ENCODE results near the gene BCAR3. TPM values are rescaled to one million over a fixed set of nuclear protein-coding genes. Genes with fewer than 3 reads are reported as not detected.
"Not testable (repeated sequence)": the region's sequence is repeated elsewhere in the genome, so short reads cannot be mapped to it uniquely, and the experiment has no call there.

Gene BCAR3
- total RNA-seq, 1 experiment from 2014 or later, result 69.3 TPM

GRCh38 chr1:93650159-93650558 lies 31.5 kb downstream of the BCAR3 start:
- DNase-seq (ENCODE audit: extremely low read depth, low read depth), result not testable (repeated sequence)

- DNase-seq (ENCODE audit: extremely low read depth, low read depth), result no peak
Observed at GRCh38 chr1:93649231-93649630, 32.4 kb downstream of the BCAR3 start.

- no peak for DNase-seq (ENCODE audit: extremely low read depth, low read depth)
Observed at GRCh38 chr1:93648656-93649055, 33.0 kb downstream of the BCAR3 start.

DNA sequence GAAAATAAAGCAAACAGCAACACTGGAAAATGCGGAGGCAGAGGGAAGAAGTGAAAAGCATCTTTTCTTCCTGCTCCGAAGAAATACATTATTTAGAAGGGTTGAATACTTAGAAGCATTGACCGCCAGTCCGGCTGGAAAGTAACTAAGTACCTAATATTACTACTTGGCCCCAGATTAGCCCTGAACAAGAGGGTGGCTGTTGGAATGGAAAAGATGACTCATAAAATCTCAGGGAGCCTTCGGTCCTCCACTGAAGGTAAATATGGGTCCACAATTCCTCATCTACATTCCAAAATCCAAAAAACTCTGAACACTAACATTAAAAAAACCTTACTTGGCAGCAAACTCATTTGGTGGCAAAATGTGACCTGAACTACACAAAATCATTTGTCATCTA lies 40.1 kb downstream of the BCAR3 start:
- DNase-seq (ENCODE audit: extremely low read depth, low read depth), result no peak

- no peak for DNase-seq (ENCODE audit: extremely low read depth, low read depth)
Observed at GRCh38 chr1:93640656-93641440, 40.8 kb downstream of the BCAR3 start.

DNA sequence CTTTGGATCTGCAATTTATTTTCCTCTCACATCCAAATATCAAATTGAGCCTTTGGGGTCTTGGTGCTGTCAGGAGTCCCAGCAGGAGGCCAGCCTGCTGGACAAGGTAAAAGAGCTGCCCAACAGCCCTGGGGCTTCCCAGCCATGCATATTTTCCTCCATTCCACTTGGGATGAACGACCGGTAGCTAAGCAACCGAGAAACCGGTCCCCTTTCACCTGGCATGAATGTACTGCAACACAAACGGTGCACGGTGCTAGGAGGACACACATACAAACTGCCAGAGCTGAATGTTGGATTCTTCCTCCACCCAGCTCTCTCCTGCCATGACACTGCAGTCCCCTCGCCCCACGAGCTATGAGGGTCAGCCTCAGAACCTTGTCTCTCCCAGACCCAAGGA lies 42.7 kb downstream of the BCAR3 start:
- no peak for DNase-seq (ENCODE audit: extremely low read depth, low read depth)

DNA sequence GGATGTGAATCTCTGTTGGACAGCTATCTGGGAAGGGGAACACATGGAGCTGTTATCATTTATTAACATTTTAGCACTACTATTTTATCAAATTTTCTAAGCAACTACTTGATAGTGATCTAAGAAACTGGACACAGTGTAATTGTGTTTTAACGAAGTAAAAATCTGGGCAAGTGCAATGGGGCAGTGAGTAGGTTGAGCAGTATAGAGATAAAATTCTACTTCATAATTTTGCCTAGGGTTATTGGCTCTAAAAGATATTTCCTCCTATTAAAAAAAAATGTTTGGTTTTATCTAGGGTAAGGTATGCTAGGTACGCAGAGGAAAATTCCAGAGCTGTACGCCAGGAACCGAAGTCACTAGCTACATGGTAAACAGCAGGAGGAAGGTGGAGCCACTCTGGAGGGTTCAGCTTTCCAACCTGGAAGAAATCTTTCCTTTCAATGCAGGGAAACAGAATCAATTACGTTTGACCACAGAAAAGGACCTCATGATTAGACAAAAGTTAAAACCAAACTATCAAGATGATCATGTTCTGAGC lies 43.3 kb downstream of the BCAR3 start:
- no peak for DNase-seq (ENCODE audit: extremely low read depth, low read depth)

- DNase-seq (ENCODE audit: extremely low read depth, low read depth), result no peak
Observed at GRCh38 chr1:93636712-93637111, 44.9 kb downstream of the BCAR3 start.

GRCh38 chr1:93635614-93636543 lies 45.8 kb downstream of the BCAR3 start:
- DNase-seq (ENCODE audit: extremely low read depth, low read depth), result no peak

DNA sequence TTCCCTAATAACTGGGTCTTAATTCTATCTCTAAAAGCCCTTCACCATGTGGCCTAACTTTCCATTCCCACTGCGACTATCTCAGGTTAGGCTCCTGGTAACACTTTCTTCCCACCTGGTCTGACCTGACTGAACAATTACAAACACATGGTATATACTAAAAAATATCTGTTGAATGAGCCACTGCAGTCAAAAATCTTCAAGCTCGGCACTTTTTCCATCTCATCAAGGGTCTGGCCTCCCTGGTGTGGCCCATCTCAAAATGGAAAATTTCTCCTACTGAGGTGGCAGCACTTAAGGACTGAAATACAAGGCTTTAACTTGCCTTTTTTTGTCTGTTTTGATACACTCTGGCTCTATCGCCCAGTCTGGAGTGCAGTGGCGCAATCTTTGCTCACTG lies 48.3 kb downstream of the BCAR3 start:
- DNase-seq (ENCODE audit: extremely low read depth, low read depth), result no peak

DNA sequence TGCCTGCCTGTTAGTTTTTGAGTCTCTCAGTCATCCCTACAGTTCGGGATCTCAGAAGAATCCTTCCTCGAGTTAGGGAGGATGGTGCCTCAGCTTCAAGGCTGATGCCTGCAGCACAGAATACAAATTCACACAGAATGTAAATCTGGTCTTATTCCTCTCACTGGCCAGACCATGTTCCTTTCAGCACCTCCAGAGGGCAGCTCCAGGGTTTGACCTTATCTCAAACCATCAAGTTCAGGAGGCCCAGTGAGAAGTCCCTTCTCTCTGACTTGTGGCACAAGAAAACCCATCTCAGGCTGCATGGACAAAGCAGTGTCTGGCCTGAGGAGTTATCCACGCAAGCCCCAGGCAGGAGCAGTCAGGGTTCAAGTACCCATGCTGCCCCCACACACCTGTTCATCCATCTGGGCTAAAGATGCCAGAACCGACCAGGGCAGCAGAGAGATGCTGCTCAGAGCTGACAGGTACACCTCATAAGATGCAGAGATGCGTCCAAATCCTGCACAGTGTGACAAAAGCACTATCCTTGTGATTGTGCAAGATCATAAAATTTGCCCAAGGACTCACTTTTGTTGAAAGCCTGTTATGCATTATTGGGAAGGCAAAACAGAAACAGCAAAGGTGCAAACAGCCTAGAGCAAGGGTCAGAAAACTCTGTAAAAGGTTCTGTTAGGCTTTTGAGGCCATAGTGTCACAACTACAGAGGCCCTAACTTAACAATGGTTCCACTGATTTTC lies 49.8 kb downstream of the BCAR3 start:
- DNase-seq (ENCODE audit: extremely low read depth, low read depth), result no peak

- DNase-seq (ENCODE audit: extremely low read depth, low read depth), result no peak
Observed at GRCh38 chr1:93630168-93630567, 51.5 kb downstream of the BCAR3 start.

DNA sequence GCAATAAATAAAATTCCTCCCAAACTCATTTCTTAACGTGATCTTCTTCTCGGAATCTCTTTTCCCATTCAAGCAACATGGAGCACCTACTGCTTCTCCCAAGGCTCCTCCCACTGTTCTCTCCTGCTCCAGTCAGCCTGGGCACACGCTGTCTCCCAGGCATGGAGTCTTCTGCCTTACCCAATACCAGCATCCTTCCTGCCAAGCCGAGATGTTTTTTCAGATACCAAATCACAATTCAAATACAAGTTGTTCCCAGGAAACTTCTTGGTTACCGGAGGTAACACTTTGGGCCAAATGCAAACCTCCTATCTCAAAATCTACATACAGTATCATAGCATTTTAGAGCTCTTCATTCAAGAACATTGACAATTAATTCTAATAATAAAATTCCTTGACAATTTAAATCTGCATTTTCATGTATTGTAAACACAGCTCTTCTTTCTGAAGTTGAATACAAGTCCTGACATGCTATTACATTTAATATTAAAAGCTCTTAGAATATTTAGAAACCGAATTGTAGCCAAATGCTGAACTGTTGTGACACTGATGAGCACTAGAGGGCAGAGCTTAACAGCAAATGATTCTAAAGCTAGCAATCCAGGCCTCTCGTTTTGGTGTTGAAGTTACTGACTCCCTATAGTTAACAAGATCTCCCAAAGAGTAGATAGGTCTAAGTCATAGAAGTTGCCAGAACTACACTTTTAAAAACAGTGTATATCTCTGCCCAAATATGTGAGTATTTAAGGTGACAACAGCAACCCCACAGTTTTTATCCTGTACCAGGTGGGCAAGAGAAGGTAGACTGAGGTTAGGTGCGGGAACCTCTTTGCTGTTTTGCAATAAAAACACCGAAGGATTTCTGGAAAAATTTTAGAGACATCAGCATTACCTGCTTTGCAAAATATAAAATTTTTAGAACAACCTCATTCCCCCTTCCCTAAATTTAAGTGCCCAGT lies 52.3 kb downstream of the BCAR3 start:
- DNase-seq (ENCODE audit: extremely low read depth, low read depth), result peak; percentile 63

GRCh38 chr1:93628681-93629080 lies 53.0 kb downstream of the BCAR3 start:
- DNase-seq (ENCODE audit: extremely low read depth, low read depth), result no peak

DNA sequence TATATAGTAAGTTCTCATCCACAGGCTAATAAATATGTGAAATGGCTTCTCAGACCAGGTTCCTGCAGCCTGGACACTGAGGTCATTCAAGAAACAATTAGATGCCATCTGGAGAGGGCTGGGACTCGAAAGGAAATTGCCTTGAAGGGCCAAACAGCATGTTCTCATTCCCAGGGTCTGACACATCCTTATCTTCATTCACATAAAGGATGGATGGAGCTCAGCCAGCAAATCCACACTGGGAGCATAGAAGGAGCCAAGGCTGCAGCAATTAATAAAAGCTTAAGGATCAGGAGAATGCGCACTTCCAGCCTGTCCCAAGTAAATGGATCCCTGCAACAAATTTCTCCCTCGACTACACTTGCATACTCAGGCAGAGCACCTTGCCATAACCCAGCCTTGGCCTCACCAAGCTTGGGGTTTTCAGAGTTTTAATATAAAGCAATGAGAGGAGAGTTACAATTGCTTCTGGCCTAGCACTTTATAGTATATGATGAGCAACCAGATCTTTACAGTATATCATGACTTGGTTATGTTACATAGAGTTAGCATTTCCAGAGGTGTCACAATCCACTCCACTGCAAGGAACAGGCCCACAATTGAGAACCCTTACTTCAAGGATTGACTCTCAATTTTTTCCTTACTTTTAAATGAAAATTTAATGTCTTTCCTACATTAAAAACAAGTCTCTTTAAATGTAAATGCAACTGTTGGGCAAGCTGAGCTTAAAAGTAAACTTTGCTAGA lies 55.9 kb downstream of the BCAR3 start:
- DNase-seq (ENCODE audit: extremely low read depth, low read depth), result no peak

- DNase-seq (ENCODE audit: extremely low read depth, low read depth), result no peak
Observed at GRCh38 chr1:93623875-93624274, 57.8 kb downstream of the BCAR3 start.

- no peak for DNase-seq (ENCODE audit: extremely low read depth, low read depth)
Observed at GRCh38 chr1:93623436-93623835, 58.2 kb downstream of the BCAR3 start.

DNA sequence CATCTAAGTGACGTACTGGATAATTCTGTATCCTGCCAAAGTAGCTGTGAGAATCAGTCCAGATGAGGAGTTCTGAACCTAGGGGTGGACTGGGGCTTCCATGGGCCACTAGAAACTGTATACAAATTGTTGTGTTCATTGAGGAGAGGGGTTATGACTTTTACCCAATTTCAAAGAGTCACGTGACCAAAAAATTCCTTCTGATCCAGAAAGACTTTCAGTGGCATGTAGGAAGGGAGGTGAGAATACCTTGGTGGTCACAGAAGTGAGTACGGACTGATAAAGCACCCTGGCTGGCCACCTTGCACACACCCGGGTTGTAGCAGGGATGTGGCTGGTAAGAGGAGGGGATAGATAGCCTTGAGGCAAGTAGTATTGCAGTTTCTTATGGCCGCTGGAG lies 60.4 kb downstream of the BCAR3 start:
- no peak for DNase-seq (ENCODE audit: extremely low read depth, low read depth)

- no peak for DNase-seq (ENCODE audit: extremely low read depth, low read depth)
Observed at GRCh38 chr1:93620841-93621210, 60.8 kb downstream of the BCAR3 start.

Data from NCI-H460 (cell line).